GM19023 (cell line): ENCODE results near the gene CTNND1.
A peak's percentile ranks its signal among the peaks of the same experiment; 100 is the strongest.
"Not testable (repeated sequence)": the region's sequence is repeated elsewhere in the genome, so short reads cannot be mapped to it uniquely, and the experiment has no call there.

Experiments
- ATAC-seq: cut with Tn5 transposase; IDR thresholded peaks from one replicate; pipeline ENCODE4 v1.9.1; 2021; ENCODE audit warnings: mild to moderate bottlenecking, moderate library complexity; ENCODE audit not compliant: unreplicated experiment

Gene CTNND1

GRCh38 chr11:57761301-57762234 is at the start of gene CTNND1:
Gene CTNND1 (plus strand): TSS chr11:57761802. CDS start chr11:57791479, 29,677 bp downstream.
- ATAC-seq, result peak; percentile 92

GRCh38 chr11:57712256-57713150 is 49.1 kb upstream of the CTNND1 start, which contains the start of gene TMX2:
Gene TMX2 (plus strand): TSS chr11:57712593. CDS start chr11:57712619, 26 bp downstream.
- peak; percentile 92 for ATAC-seq

GRCh38 chr11:57713835-57714234 is 47.8 kb upstream of the CTNND1 start:
- ATAC-seq, result no peak

- not testable (repeated sequence) for ATAC-seq
Measured at GRCh38 chr11:57716726-57717125, 44.9 kb upstream of the CTNND1 start.

GRCh38 chr11:57727185-57727584 is 34.4 kb upstream of the CTNND1 start:
- ATAC-seq, result no peak

GRCh38 chr11:57728829-57729228 is 32.8 kb upstream of the CTNND1 start:
- no peak for ATAC-seq

- no peak for ATAC-seq
Measured at GRCh38 chr11:57729479-57729878, 32.1 kb upstream of the CTNND1 start.

- ATAC-seq, result no peak
Measured at GRCh38 chr11:57732661-57733060, 28.9 kb upstream of the CTNND1 start.

DNA sequence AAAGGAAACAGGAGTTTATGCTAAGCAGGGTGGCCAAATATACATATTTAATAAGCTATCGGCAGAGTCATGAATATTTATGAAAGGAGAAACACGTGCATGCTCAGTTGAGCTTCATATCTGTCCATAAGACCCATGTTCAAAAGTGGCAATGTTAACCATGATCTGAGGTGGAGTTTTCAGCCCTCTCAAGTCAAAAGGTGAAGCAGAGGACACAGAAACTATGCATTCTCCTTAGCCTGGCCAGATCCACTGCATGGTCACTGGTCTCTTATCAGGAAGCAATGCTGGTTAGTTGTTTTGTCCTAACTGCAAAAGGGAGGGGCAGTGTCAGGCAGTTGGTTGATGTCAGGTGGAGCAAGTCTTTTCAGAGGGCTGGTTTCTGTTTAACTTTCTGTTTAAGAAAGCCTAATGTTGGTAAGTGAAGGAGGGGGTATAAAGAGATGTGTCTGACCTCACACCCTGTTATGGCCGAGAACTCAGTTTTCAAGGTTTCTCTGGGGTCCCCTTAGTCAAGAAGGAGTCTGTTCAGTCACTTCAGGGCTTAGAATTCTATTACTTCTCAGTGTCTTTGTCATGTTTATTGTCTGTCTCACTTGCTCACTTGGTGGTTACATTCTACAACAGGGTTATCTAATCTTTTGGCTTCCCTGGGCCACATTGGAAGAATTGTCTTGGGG is 25.8 kb upstream of the CTNND1 start:
- ATAC-seq, result no peak

DNA sequence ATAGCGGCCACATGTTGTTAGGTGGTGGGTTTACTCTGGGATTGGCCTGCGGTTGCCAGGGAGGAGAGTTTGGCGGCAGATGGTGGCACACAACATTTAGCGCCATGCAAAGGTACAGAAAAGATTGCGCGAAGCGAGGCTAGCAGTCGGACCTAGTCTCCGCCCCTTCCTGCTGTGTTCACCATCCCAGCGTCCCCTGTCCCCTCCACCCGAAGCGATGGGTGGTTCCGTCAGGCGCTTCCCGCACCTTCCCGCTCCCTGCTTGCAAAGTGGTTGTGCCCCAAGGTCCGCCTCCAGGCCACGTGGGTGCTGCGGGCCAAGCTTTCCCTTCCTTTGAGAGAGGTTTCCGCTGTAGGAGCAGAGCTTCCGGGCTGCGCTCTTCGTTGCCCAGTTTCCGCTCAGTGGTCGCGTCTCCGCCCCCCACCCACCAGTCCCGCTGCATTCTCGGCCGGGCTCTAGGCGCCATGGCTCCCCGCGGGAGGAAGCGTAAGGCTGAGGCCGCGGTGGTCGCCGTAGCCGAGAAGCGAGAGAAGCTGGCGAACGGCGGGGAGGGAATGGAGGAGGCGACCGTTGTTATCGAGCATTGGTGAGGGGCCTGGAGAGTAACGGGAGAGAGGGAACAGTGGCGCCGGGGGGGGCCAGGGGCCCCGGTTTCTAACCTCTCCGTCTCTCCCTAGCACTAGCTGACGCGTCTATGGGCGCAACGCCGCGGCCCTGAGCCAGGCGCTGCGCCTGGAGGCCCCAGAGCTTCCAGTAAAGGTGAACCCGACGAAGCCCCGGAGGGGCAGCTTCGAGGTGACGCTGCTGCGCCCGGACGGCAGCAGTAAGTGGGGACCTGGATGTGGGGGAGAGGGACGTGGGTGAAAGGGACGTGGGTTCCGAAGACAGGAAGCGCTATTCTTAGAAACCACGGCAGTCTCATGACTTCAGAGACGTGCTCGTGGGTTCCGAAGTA is 20.2 kb upstream of the CTNND1 start, which contains the start of gene SELENOH:
Gene SELENOH, plus strand, starts transcription at position 360 of the 955 bp plus-strand sequence. Its CDS starts 105 bp downstream, at position 465.
- peak; percentile 83 for ATAC-seq

DNA sequence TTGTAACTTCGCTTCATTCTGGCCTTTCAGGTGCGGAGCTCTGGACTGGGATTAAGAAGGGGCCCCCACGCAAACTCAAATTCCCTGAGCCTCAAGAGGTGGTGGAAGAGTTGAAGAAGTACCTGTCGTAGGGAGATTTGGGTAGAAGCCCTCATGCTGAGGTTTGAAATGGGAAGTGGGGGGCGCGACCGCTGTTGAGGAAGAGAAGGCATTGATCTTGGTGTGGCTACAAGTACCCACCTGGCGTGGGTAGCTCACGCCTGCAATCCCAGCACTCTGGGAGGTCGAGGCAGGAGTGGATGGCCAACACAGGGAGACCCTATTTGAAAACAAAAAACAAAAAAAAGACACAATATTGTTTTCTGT is 19.5 kb upstream of the CTNND1 start:
- ATAC-seq, result no peak

DNA sequence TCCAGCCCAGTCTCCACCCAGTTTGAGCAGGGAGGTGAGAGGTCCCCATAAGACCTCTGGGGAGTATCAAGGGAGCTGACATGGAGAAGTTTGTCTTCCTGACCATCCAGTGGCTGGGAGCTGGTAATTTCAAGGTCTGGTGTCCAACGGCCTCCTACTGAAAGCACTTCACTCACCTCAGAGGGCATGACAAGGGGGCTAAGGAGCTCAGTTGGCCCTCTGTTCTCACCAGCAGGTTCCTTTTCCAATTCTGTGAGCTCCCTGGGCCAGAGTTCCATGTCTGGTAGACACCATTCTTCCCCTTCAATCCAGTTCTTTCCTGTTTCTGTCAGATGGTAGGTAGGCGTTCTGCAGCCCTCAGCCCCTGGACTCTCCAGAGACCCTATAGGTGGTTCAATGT is 17.2 kb upstream of the CTNND1 start:
- no peak for ATAC-seq

DNA sequence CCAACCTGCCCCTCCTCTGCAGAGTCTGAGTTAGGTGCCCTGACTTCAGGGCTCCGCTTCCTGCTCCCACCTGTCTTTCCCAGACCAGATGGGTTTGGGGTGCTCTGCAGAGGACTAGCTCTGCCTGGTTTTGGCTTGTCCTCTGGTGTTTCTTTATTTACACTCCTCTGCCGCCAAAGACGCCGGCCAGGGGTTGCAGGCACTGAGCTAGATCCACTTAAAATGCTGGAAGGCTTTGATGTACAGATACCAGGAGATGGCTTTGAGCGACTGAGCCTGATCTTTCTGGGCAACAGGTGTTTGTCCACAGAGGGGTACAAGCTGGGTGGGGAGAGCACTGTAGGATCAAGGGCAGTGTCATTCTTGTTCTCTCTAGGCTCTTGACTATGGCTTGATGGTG is 16.4 kb upstream of the CTNND1 start:
- ATAC-seq, result no peak

GRCh38 chr11:57746920-57747319 is 14.7 kb upstream of the CTNND1 start:
- no peak for ATAC-seq

DNA sequence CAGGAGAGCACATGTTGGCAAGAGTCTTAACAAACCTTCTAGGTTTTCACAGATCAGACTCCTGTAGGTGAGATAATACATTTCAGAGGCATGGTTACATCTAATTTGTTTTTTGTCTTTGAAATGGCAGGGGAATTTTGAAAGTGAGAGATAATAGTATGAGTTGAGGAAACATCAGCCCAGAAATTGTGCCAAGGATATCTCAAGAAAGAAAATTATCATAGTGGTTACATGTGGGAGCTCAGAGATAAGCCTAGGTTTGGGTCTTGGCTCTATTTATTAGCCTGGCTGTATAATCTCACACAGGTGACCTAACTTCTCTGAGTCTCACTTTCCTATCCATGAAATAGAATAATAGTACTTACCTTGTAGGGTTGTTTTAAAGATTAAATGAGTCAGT is 10.4 kb upstream of the CTNND1 start:
- no peak for ATAC-seq

- no peak for ATAC-seq
Measured at GRCh38 chr11:57751676-57752253, 9.8 kb upstream of the CTNND1 start, which contains the start of gene BTBD18. Gene BTBD18 (minus strand): TSS chr11:57751819. CDS start chr11:57751188, 631 bp downstream.

- ATAC-seq, result no peak
Measured at GRCh38 chr11:57752954-57753353, 8.6 kb upstream of the CTNND1 start.

DNA sequence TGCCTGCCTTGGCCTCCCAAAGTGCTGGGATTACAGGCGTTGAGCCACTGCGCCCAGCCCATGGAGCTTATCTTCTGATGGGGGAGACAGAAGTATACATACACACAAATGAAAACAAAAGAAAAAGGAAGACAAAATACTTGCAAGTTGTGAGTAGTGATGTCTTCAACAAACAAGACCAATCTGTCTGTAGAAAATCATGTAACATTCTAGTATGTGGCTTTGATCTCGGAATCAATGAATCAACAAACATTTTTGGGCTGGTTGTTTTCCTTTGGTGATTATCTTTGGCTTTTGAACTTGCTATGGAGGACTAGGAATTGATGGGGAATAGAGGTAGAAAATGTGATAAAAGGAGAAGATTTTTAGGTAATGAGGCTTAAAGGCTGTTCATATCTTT is 3.4 kb upstream of the CTNND1 start:
- no peak for ATAC-seq

GRCh38 chr11:57762235-57762861 is 746 bp downstream of the CTNND1 start:
- ATAC-seq, result no peak
